Measurements from ENCODE around the gene HARBI1.
"Not testable (repeated sequence)": the region's sequence is repeated elsewhere in the genome, so short reads cannot be mapped to it uniquely, and the experiment has no call there.

The HARBI1 gene

GRCh38 chr11:46583513-46583912 is 33.5 kb downstream of the HARBI1 start:
- H3K27ac ChIP-seq (ENCODE audit: low read depth in 2 of 2, low read length in 2 of 2); H3K36me3 ChIP-seq (ENCODE audit: control insufficient read depth in 2 of 2, insufficient read depth in 2 of 2, low read length in 2 of 2); H3K9ac ChIP-seq (ENCODE audit: low read depth in 1 of 2, low read length in 2 of 2); H3K4me3 ChIP-seq (ENCODE audit: low read length in 2 of 2); H3K4me1 ChIP-seq (ENCODE audit: control insufficient read depth in 2 of 2, insufficient read depth in 2 of 2, low read length in 2 of 2); H3K27me3 ChIP-seq (ENCODE audit: control insufficient read depth in 2 of 2, insufficient read depth in 2 of 2, low read length in 2 of 2); H3K9me3 ChIP-seq (ENCODE audit: control insufficient read depth in 2 of 2, low read length in 2 of 2): not testable (repeated sequence)

DNA sequence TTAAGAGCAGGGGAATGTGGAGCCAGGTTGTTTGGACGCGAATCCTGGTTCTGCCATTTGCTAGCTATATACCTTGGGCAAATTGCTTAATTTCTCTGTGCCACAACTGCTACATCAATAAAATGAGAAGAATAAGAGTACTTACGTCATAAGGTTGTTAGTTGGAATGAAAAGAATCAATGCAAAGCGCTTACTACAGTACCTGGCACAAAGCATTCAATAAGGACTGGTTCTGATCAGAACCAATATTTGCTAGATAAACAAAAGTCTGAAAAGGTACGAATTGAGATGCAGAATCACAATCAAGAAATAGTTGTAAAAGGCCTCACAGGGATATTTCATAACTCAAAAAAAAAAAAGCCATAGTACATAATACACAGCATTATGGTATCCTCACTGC is 34.4 kb downstream of the HARBI1 start:
- Histone ChIP-seq H3K4me1 (ENCODE audit: control insufficient read depth in 2 of 2, insufficient read depth in 2 of 2, low read length in 2 of 2) (peaks cover 0 to 2% of the 10 kb centered on the region in 2 donors), H3K4me3 (ENCODE audit: low read length in 2 of 2) (no peak overlapping the region)

GRCh38 chr11:46577058-46577457 is 40.0 kb downstream of the HARBI1 start:
- Histone ChIP-seq H3K9me3 (ENCODE audit: control insufficient read depth in 2 of 2, low read length in 2 of 2) (no peaks in the 10 kb centered on the region), H3K9ac (ENCODE audit: low read depth in 1 of 2, low read length in 2 of 2) (no peak overlapping the region), H3K27ac (ENCODE audit: low read depth in 2 of 2, low read length in 2 of 2) (no peak overlapping the region), H3K4me1 (ENCODE audit: control insufficient read depth in 2 of 2, insufficient read depth in 2 of 2, low read length in 2 of 2) (peaks cover 0 to 2% of the 10 kb centered on the region in 2 donors), H3K4me3 (ENCODE audit: low read length in 2 of 2) (no peak overlapping the region), H3K27me3 (ENCODE audit: control insufficient read depth in 2 of 2, insufficient read depth in 2 of 2, low read length in 2 of 2) (no peaks in the 10 kb centered on the region), H3K36me3 (ENCODE audit: control insufficient read depth in 2 of 2, insufficient read depth in 2 of 2, low read length in 2 of 2) (no peaks in the 10 kb centered on the region)

More for the DNA sequence above, 34.4 kb downstream of the HARBI1 start:
- H3K27ac ChIP-seq (ENCODE audit: low read depth in 2 of 2, low read length in 2 of 2) = no peak overlapping the region
- no peaks in the 10 kb centered on the region for H3K36me3 ChIP-seq (ENCODE audit: control insufficient read depth in 2 of 2, insufficient read depth in 2 of 2, low read length in 2 of 2)
- no peaks in the 10 kb centered on the region for H3K27me3 ChIP-seq (ENCODE audit: control insufficient read depth in 2 of 2, insufficient read depth in 2 of 2, low read length in 2 of 2)
- no peak overlapping the region for H3K9ac ChIP-seq (ENCODE audit: low read depth in 1 of 2, low read length in 2 of 2)
- no peaks in the 10 kb centered on the region for H3K9me3 ChIP-seq (ENCODE audit: control insufficient read depth in 2 of 2, low read length in 2 of 2)

- no peaks in the 10 kb centered on the region for H3K27me3 ChIP-seq (ENCODE audit: control insufficient read depth in 2 of 2, insufficient read depth in 2 of 2, low read length in 2 of 2)
- H3K4me3 ChIP-seq (ENCODE audit: low read length in 2 of 2) = no peak overlapping the region
- no peak overlapping the region for H3K9ac ChIP-seq (ENCODE audit: low read depth in 1 of 2, low read length in 2 of 2)
- no peak overlapping the region for H3K27ac ChIP-seq (ENCODE audit: low read depth in 2 of 2, low read length in 2 of 2)
- H3K9me3 ChIP-seq (ENCODE audit: control insufficient read depth in 2 of 2, low read length in 2 of 2) = no peaks in the 10 kb centered on the region
- H3K36me3 ChIP-seq (ENCODE audit: control insufficient read depth in 2 of 2, insufficient read depth in 2 of 2, low read length in 2 of 2) = no peaks in the 10 kb centered on the region
- H3K4me1 ChIP-seq (ENCODE audit: control insufficient read depth in 2 of 2, insufficient read depth in 2 of 2, low read length in 2 of 2) = no peaks in the 10 kb centered on the region
Observed at GRCh38 chr11:46574656-46575055, 42.4 kb downstream of the HARBI1 start.

- H3K9ac ChIP-seq (ENCODE audit: low read depth in 1 of 2, low read length in 2 of 2) = no peak overlapping the region
- no peaks in the 10 kb centered on the region for H3K9me3 ChIP-seq (ENCODE audit: control insufficient read depth in 2 of 2, low read length in 2 of 2)
- H3K27ac ChIP-seq (ENCODE audit: low read depth in 2 of 2, low read length in 2 of 2) = no peak overlapping the region
- H3K27me3 ChIP-seq (ENCODE audit: control insufficient read depth in 2 of 2, insufficient read depth in 2 of 2, low read length in 2 of 2) = no peaks in the 10 kb centered on the region
- H3K4me1 ChIP-seq (ENCODE audit: control insufficient read depth in 2 of 2, insufficient read depth in 2 of 2, low read length in 2 of 2) = no peaks in the 10 kb centered on the region
- H3K36me3 ChIP-seq (ENCODE audit: control insufficient read depth in 2 of 2, insufficient read depth in 2 of 2, low read length in 2 of 2) = no peaks in the 10 kb centered on the region
- H3K4me3 ChIP-seq (ENCODE audit: low read length in 2 of 2) = no peak overlapping the region
Observed at GRCh38 chr11:46570790-46571398, 46.1 kb downstream of the HARBI1 start.

DNA sequence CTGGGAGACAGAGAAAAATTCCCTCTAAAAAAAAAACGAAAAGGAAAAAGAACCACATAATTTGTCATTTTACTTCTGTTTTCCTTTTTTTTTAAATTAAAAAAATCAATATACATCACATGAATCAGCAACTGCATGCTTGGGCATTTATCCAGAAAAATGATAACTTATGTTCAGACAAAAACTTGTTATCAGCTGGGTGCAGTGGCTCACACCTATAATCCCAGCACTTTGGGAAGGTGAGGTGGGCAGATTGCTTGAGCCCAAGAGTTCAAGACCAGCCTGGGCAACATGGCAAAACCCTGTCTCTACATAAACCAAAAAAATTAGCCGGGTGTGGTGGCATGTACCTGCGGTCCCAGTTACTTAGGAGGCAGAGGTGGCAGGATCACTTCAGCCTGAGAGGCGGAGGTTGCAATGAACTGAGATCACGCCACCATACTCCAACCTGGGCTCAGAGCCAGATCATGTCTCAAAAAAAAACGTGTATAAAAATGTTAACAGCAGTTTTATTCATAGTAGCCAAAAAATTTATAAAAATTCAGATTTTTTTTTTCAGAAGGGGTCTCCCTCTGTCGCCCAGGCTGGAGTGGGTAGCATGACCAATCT is 51.7 kb downstream of the HARBI1 start:
- Histone ChIP-seq H3K9ac (ENCODE audit: low read depth in 1 of 2, low read length in 2 of 2) (no peak overlapping the region), H3K36me3 (ENCODE audit: control insufficient read depth in 2 of 2, insufficient read depth in 2 of 2, low read length in 2 of 2) (no peaks in the 10 kb centered on the region), H3K9me3 (ENCODE audit: control insufficient read depth in 2 of 2, low read length in 2 of 2) (no peaks in the 10 kb centered on the region), H3K4me3 (ENCODE audit: low read length in 2 of 2) (no peak overlapping the region), H3K4me1 (ENCODE audit: control insufficient read depth in 2 of 2, insufficient read depth in 2 of 2, low read length in 2 of 2) (peaks cover 3 to 4% of the 10 kb centered on the region in 2 donors), H3K27me3 (ENCODE audit: control insufficient read depth in 2 of 2, insufficient read depth in 2 of 2, low read length in 2 of 2) (no peaks in the 10 kb centered on the region), H3K27ac (ENCODE audit: low read depth in 2 of 2, low read length in 2 of 2) (no peak overlapping the region)

GRCh38 chr11:46564459-46564858 is 52.6 kb downstream of the HARBI1 start:
- H3K27ac ChIP-seq (ENCODE audit: low read depth in 2 of 2, low read length in 2 of 2) = no peak overlapping the region
- H3K9ac ChIP-seq (ENCODE audit: low read depth in 1 of 2, low read length in 2 of 2) = no peak overlapping the region
- no peaks in the 10 kb centered on the region for H3K27me3 ChIP-seq (ENCODE audit: control insufficient read depth in 2 of 2, insufficient read depth in 2 of 2, low read length in 2 of 2)
- no peaks in the 10 kb centered on the region for H3K36me3 ChIP-seq (ENCODE audit: control insufficient read depth in 2 of 2, insufficient read depth in 2 of 2, low read length in 2 of 2)
- no peak overlapping the region for H3K4me3 ChIP-seq (ENCODE audit: low read length in 2 of 2)
- H3K9me3 ChIP-seq (ENCODE audit: control insufficient read depth in 2 of 2, low read length in 2 of 2) = no peaks in the 10 kb centered on the region
- peaks cover 3 to 4% of the 10 kb centered on the region in 2 donors for H3K4me1 ChIP-seq (ENCODE audit: control insufficient read depth in 2 of 2, insufficient read depth in 2 of 2, low read length in 2 of 2)

DNA sequence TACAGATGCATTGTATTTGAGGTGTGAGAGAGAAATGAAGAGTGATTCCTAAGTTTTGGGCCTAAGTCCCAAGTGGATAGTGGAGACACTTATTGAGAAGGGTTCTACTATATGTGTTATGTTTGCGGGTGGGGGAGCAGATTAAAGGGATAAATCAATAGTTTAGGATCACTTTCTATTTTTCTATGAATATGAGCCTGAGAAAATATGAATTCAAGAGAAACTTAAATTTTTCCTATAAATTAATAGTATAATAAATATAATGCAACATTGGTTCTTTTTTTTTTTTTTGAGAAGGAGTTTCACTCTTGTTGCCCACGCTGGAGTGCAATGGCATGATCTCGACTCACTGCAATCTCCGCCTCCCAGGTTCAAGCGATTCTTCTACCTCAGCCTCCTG is 54.5 kb downstream of the HARBI1 start:
- Histone ChIP-seq H3K9ac (ENCODE audit: low read depth in 1 of 2, low read length in 2 of 2) (no peak overlapping the region), H3K4me1 (ENCODE audit: control insufficient read depth in 2 of 2, insufficient read depth in 2 of 2, low read length in 2 of 2) (peaks cover 3 to 4% of the 10 kb centered on the region in 2 donors)

GRCh38 chr11:46560300-46560991 is 56.6 kb downstream of the HARBI1 start:
- Histone ChIP-seq H3K27me3 (ENCODE audit: control insufficient read depth in 2 of 2, insufficient read depth in 2 of 2, low read length in 2 of 2) (no peaks in the 10 kb centered on the region), H3K27ac (ENCODE audit: low read depth in 2 of 2, low read length in 2 of 2) (peak overlapping the region; percentile 66 to 76), H3K4me3 (ENCODE audit: low read length in 2 of 2) (peak overlapping the region; percentile 57 to 78), H3K36me3 (ENCODE audit: control insufficient read depth in 2 of 2, insufficient read depth in 2 of 2, low read length in 2 of 2) (no peaks in the 10 kb centered on the region), H3K9ac (ENCODE audit: low read depth in 1 of 2, low read length in 2 of 2) (peak overlapping the region; percentile 68), H3K4me1 (ENCODE audit: control insufficient read depth in 2 of 2, insufficient read depth in 2 of 2, low read length in 2 of 2) (peaks cover 8 to 14% of the 10 kb centered on the region in 2 donors), H3K9me3 (ENCODE audit: control insufficient read depth in 2 of 2, low read length in 2 of 2) (no peaks in the 10 kb centered on the region)

More for the DNA sequence above, 54.5 kb downstream of the HARBI1 start:
- H3K36me3 ChIP-seq (ENCODE audit: control insufficient read depth in 2 of 2, insufficient read depth in 2 of 2, low read length in 2 of 2) = no peaks in the 10 kb centered on the region
- no peaks in the 10 kb centered on the region for H3K9me3 ChIP-seq (ENCODE audit: control insufficient read depth in 2 of 2, low read length in 2 of 2)
- H3K4me3 ChIP-seq (ENCODE audit: low read length in 2 of 2) = no peak overlapping the region
- no peaks in the 10 kb centered on the region for H3K27me3 ChIP-seq (ENCODE audit: control insufficient read depth in 2 of 2, insufficient read depth in 2 of 2, low read length in 2 of 2)
- no peak overlapping the region for H3K27ac ChIP-seq (ENCODE audit: low read depth in 2 of 2, low read length in 2 of 2)

DNA sequence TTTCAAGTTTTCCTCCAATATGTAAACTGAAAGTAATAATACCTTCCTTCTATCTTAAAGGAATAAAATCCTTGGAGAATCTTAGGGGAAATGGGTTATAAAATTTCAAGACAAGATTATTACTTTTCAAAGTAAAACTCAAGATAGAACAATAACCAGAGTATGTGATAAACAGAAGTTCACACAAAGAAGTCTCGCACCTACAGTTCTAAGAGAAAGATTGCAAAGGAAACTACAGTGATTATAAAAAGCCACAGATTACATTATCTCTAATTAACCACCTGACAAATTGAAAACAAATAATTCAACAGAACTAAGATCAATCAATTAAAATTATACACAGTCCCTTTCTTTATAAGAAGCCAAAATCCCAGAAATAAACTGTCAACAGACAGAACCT is 57.2 kb downstream of the HARBI1 start:
- Histone ChIP-seq H3K27me3 (ENCODE audit: control insufficient read depth in 2 of 2, insufficient read depth in 2 of 2, low read length in 2 of 2) (no peaks in the 10 kb centered on the region), H3K9me3 (ENCODE audit: control insufficient read depth in 2 of 2, low read length in 2 of 2) (no peaks in the 10 kb centered on the region), H3K4me3 (ENCODE audit: low read length in 2 of 2) (peak overlapping the region; percentile 57 to 78), H3K36me3 (ENCODE audit: control insufficient read depth in 2 of 2, insufficient read depth in 2 of 2, low read length in 2 of 2) (no peaks in the 10 kb centered on the region), H3K9ac (ENCODE audit: low read depth in 1 of 2, low read length in 2 of 2) (peak overlapping the region in 1 of 2 donors; percentile 68), H3K4me1 (ENCODE audit: control insufficient read depth in 2 of 2, insufficient read depth in 2 of 2, low read length in 2 of 2) (peaks cover 14 to 21% of the 10 kb centered on the region in 2 donors), H3K27ac (ENCODE audit: low read depth in 2 of 2, low read length in 2 of 2) (no peak overlapping the region)

All from mucosa of rectum (tissue), 2 donors.